HEK293 (cell line): ENCODE data around the gene SYNJ2.

Source experiments
- CTCF ChIA-PET: fragments of 350-600 bp; formaldehyde crosslinking; extraction: SDS; loops from one replicate; lab custom pipeline; 2021; ENCODE audit warnings: antibody characterized with exemption; lab: Yijun Ruan, JAX
- POLR2A ChIA-PET: fragments of 300-600 bp; formaldehyde crosslinking; extraction: SDS; loops from one replicate; lab custom pipeline; 2020; ENCODE audit warnings: antibody characterized with exemption, inconsistent platforms; lab: Yijun Ruan, JAX
- H3K27ac ChIP-seq: fragments of 200-500 bp; sonication (Bioruptor generic); 2 replicates; pipeline ENCODE4 v1.5.1; 2014; ENCODE audit warnings: low read depth, low read length, control low read depth, inconsistent platforms; ENCODE audit errors: extremely low read depth
- H3K36me3 ChIP-seq, 2 experiments: fragments of 200-500 bp in 1 of 2; sonication (Bioruptor generic) in 1 of 2; 1 replicate in 1 of 2; 2 replicates in 1 of 2; pipeline ENCODE4 v1.5.1; 2014 to 2017; ENCODE audit warnings: inconsistent platforms in 2 of 2, low read length in 2 of 2; ENCODE audit not compliant: control insufficient read depth in 2 of 2, insufficient read depth in 1 of 2
- H3K4me1 ChIP-seq: fragments of 200-500 bp; sonication (Bioruptor generic); 2 replicates; pipeline ENCODE4 v1.5.1; 2014; ENCODE audit warnings: mild to moderate bottlenecking, low read length, inconsistent platforms; ENCODE audit not compliant: control insufficient read depth, insufficient read depth
- H3K4me3 ChIP-seq: 2 replicates; pipeline ENCODE4 v1.5.1; 2011; ENCODE audit warnings: low read depth, mild to moderate bottlenecking, control low read depth, low read length, moderate library complexity
- H3K9me3 ChIP-seq: fragments of 200-500 bp; sonication (Bioruptor generic); 2 replicates; pipeline ENCODE4 v1.5.1; 2014; ENCODE audit warnings: low read depth, low read length, inconsistent platforms; ENCODE audit not compliant: control insufficient read depth, insufficient read depth
- ATF2 ChIP-seq: fragments of 450-650 bp; formaldehyde crosslinking; IDR thresholded peaks from 2 replicates; pipeline ENCODE4 v1.5.1; 2016; ENCODE audit warnings: missing biosample characterization, missing genetic modification characterization, low read depth
- GFI1B ChIP-seq: fragments of 450-650 bp; formaldehyde crosslinking; IDR thresholded peaks from 2 replicates; pipeline ENCODE4 v1.5.1; 2016; ENCODE audit warnings: missing biosample characterization, missing genetic modification characterization
- GLIS2 ChIP-seq: fragments of 450-650 bp; formaldehyde crosslinking; IDR thresholded peaks from 2 replicates; pipeline ENCODE4 v1.5.1; 2016; ENCODE audit warnings: missing biosample characterization, missing genetic modification characterization
- PRDM1 ChIP-seq: fragments of 450-650 bp; formaldehyde crosslinking; IDR thresholded peaks from 2 replicates; pipeline ENCODE4; 2016; ENCODE audit warnings: missing biosample characterization, missing genetic modification characterization
- REPIN1 ChIP-seq: fragments of 450-650 bp; formaldehyde crosslinking; IDR thresholded peaks from 2 replicates; pipeline ENCODE4 v1.5.1; 2017; ENCODE audit warnings: missing biosample characterization, missing genetic modification characterization, low read depth
- SCRT1 ChIP-seq: fragments of 450-650 bp; formaldehyde crosslinking; IDR thresholded peaks from 2 replicates; pipeline ENCODE4 v1.5.1; 2016; ENCODE audit warnings: missing biosample characterization, missing genetic modification characterization, borderline replicate concordance
- ZBTB1 ChIP-seq: fragments of 450-650 bp; formaldehyde crosslinking; IDR thresholded peaks from 2 replicates; pipeline ENCODE4 v1.5.1; 2016; ENCODE audit warnings: missing biosample characterization, missing genetic modification characterization
- ZBTB48 ChIP-seq: fragments of 450-650 bp; formaldehyde crosslinking; IDR thresholded peaks from 2 replicates; pipeline ENCODE4 v1.5.1; 2016; ENCODE audit warnings: missing biosample characterization, missing genetic modification characterization
- ZNF2 ChIP-seq: fragments of 450-650 bp; formaldehyde crosslinking; IDR thresholded peaks from 2 replicates; pipeline ENCODE4 v1.5.1; 2016; ENCODE audit warnings: missing biosample characterization, missing genetic modification characterization
- ZNF221 ChIP-seq: fragments of 450-650 bp; formaldehyde crosslinking; IDR thresholded peaks from 2 replicates; pipeline ENCODE4 v1.5.1; 2017; ENCODE audit warnings: missing biosample characterization, missing genetic modification characterization, borderline replicate concordance
- ZNF394 ChIP-seq: fragments of 450-650 bp; formaldehyde crosslinking; IDR thresholded peaks from 2 replicates; pipeline ENCODE4 v1.5.1; 2016; ENCODE audit warnings: missing biosample characterization, missing genetic modification characterization, mild to moderate bottlenecking, moderate library complexity, borderline replicate concordance
- ZNF404 ChIP-seq: fragments of 450-650 bp; formaldehyde crosslinking; IDR thresholded peaks from 2 replicates; pipeline ENCODE4 v1.5.1; 2017; ENCODE audit warnings: missing biosample characterization, missing genetic modification characterization
- ZNF48 ChIP-seq: fragments of 450-650 bp; formaldehyde crosslinking; IDR thresholded peaks from 2 replicates; pipeline ENCODE4 v1.5.1; 2016; ENCODE audit warnings: missing biosample characterization, missing genetic modification characterization
- ZNF518A ChIP-seq: fragments of 450-650 bp; formaldehyde crosslinking; conservative IDR thresholded peaks from 2 replicates; pipeline ENCODE4 v1.5.1; 2016; ENCODE audit warnings: low read depth, missing biosample characterization, missing genetic modification characterization
- ZNF529 ChIP-seq: fragments of 450-650 bp; formaldehyde crosslinking; IDR thresholded peaks from 2 replicates; pipeline ENCODE4 v1.5.1; 2017; ENCODE audit warnings: missing genetic modification characterization, missing biosample characterization; ENCODE audit not compliant: insufficient replicate concordance
- ZNF571 ChIP-seq: fragments of 450-650 bp; formaldehyde crosslinking; IDR thresholded peaks from 2 replicates; pipeline ENCODE4 v1.5.0; 2017; ENCODE audit warnings: missing biosample characterization, missing genetic modification characterization
- ZNF610 ChIP-seq: fragments of 450-650 bp; formaldehyde crosslinking; IDR thresholded peaks from 2 replicates; pipeline ENCODE4 v1.5.1; 2016; ENCODE audit warnings: missing biosample characterization, missing genetic modification characterization, borderline replicate concordance
- ZNF658 ChIP-seq: fragments of 450-650 bp; formaldehyde crosslinking; IDR thresholded peaks from 2 replicates; pipeline ENCODE4; 2016; ENCODE audit warnings: missing biosample characterization, missing genetic modification characterization
- ZNF660 ChIP-seq: fragments of 450-650 bp; IDR thresholded peaks from 2 replicates; pipeline ENCODE4 v1.5.1; 2018; ENCODE audit warnings: missing biosample characterization, mild to moderate bottlenecking, missing genetic modification characterization
- ZNF664 ChIP-seq: fragments of 450-650 bp; formaldehyde crosslinking; IDR thresholded peaks from 2 replicates; pipeline ENCODE4 v1.5.1; 2016; ENCODE audit warnings: missing biosample characterization, missing genetic modification characterization
- ZNF785 ChIP-seq: fragments of 450-650 bp; formaldehyde crosslinking; IDR thresholded peaks from 2 replicates; pipeline ENCODE4 v1.5.1; 2016; ENCODE audit warnings: missing biosample characterization, missing genetic modification characterization
- ZSCAN23 ChIP-seq: fragments of 450-650 bp; formaldehyde crosslinking; IDR thresholded peaks from 2 replicates; pipeline ENCODE4 v1.5.1; 2016; ENCODE audit warnings: missing biosample characterization, missing genetic modification characterization
- TF ChIP-seq, protein P1 (sequence below): fragments of 450-650 bp; formaldehyde crosslinking; optimal IDR thresholded peaks from 2 replicates; pipeline ENCODE3; 2016; ENCODE audit warnings: missing biosample characterization, mild to moderate bottlenecking, missing genetic modification characterization

Gene SYNJ2

DNA sequence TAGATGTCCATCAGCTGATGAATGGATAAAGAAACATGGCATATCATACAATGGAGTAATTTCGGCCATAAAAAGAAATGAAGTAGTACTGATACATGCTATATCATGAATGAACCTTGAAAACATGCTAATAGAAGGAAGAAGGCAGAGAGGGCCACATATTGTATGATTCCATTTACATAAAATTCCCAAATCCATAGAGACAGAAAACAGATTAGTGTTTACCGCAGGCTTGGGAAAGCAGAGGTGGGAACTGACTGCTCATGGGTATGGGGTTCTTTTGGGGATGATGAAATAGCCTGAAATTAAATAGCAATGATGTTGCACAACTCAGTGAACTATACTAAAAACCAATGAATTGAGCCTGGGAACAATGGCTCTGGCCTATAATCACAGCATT, 128.1 kb downstream of the SYNJ2 start:
- H3K27ac ChIP-seq = no peak overlapping the region
- POLR2A ChIA-PET = no interaction called here
- H3K4me1 ChIP-seq = no peaks in the 10 kb centered on the region
- no peaks in the 10 kb centered on the region for H3K9me3 ChIP-seq
- TF ChIP-seq ZNF529 (tag by site-specific recombination) = no peak
- no peak for TF ChIP-seq ZNF404
- no peak for TF ChIP-seq ZNF571
- TF ChIP-seq ZBTB48 (tag by site-specific recombination) = no peak
- no peak for TF ChIP-seq ZBTB1
- no peak for TF ChIP-seq ZNF658 (tag by site-specific recombination)
- TF ChIP-seq ZNF48 = no peak
- TF ChIP-seq ZNF785 (tag by site-specific recombination) = no peak
- TF ChIP-seq, protein P1, sequence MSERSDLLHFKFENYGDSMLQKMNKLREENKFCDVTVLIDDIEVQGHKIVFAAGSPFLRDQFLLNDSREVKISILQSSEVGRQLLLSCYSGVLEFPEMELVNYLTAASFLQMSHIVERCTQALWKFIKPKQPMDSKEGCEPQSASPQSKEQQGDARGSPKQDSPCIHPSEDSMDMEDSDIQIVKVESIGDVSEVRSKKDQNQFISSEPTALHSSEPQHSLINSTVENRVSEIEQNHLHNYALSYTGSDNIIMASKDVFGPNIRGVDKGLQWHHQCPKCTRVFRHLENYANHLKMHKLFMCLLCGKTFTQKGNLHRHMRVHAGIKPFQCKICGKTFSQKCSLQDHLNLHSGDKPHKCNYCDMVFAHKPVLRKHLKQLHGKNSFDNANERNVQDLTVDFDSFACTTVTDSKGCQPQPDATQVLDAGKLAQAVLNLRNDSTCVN (tag by site-specific recombination) = no peak
- no peak for TF ChIP-seq ZNF394
- no peak for TF ChIP-seq ZNF660 (tag by site-specific recombination)
- TF ChIP-seq PRDM1 (tag by site-specific recombination) = no peak
- no peak for TF ChIP-seq ZNF518A (tag by site-specific recombination)
- no peak for TF ChIP-seq ZNF664 (tag by site-specific recombination)
- no peak for TF ChIP-seq SCRT1 (tag by site-specific recombination)
- TF ChIP-seq ZNF610 = no peak
- no peak for TF ChIP-seq ATF2
- no peak for TF ChIP-seq ZNF221
- TF ChIP-seq ZNF2 (tag by site-specific recombination) = no peak
- TF ChIP-seq ZSCAN23 (tag by site-specific recombination) = no peak
- CTCF ChIA-PET = interaction anchor here (1.1 kb wide), 1 partner anchor 37 kb away, joined by 3 read pairs; no protein-coding TSS in a partner anchor
- no peak overlapping the region for H3K4me3 ChIP-seq
- peaks cover 4 to 40% of the 10 kb centered on the region in 2 experiments; a peak in 2 of 3 replicates for H3K36me3 ChIP-seq

DNA sequence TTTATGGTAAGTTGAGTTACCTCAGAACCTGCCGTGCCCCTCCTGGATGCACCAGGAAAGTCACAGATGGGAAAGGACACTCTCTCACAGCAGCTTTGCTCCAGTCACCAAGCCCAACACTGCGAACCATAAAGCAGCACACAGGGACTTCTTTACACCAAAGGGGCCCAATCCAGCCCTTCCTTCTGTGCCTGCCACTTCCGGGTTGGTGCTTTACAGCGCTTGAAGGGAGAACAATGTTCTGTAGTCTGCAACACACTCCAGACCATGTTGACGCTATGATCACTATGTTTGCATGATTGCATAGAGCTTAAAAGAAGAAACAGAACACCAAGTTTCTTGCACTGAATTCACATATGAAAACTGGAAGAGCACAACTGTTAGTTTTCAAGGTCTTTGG, 129.3 kb downstream of the SYNJ2 start:
- H3K36me3 ChIP-seq = peaks cover 4 to 52% of the 10 kb centered on the region in 2 experiments; a peak in 2 of 3 replicates
- no peaks in the 10 kb centered on the region for H3K9me3 ChIP-seq
- TF ChIP-seq REPIN1 (no peak), GLIS2 (tag by site-specific recombination) (no peak), GFI1B (no peak)
- TF ChIP-seq, all 188 proteins: peak for 0
- H3K27ac ChIP-seq = no peak overlapping the region
- H3K4me3 ChIP-seq = no peak overlapping the region
- POLR2A ChIA-PET = no interaction called here
- H3K4me1 ChIP-seq = no peaks in the 10 kb centered on the region
- CTCF ChIA-PET = interaction anchor here (0.8 to 0.9 kb wide), 2 partner anchors 22 to 580 kb away, joined by 3 to 5 read pairs; no protein-coding TSS in a partner anchor
